ENCODE data around the gene NALCN.

The NALCN gene

GRCh38 chr13:101309014-101309619, 107.2 kb downstream of the NALCN start:
- no peak overlapping the region for H3K4me2 ChIP-seq
- no peak for TF ChIP-seq Cebpa-rat (IDR thresholded peaks at IDR 0.05)
- H3K27ac ChIP-seq = no peak overlapping the region
- H3K4me1 ChIP-seq = no peaks in the 10 kb centered on the region
- no peak overlapping the region for H3K4me3 ChIP-seq
- no peaks in the 10 kb centered on the region for H3K27me3 ChIP-seq
- H3K9ac ChIP-seq = no peak overlapping the region
- H3K36me3 ChIP-seq = no peaks in the 10 kb centered on the region
- no peaks in the 10 kb centered on the region for H4K20me1 ChIP-seq
- H3K9me3 ChIP-seq = no peaks in the 10 kb centered on the region

DNA sequence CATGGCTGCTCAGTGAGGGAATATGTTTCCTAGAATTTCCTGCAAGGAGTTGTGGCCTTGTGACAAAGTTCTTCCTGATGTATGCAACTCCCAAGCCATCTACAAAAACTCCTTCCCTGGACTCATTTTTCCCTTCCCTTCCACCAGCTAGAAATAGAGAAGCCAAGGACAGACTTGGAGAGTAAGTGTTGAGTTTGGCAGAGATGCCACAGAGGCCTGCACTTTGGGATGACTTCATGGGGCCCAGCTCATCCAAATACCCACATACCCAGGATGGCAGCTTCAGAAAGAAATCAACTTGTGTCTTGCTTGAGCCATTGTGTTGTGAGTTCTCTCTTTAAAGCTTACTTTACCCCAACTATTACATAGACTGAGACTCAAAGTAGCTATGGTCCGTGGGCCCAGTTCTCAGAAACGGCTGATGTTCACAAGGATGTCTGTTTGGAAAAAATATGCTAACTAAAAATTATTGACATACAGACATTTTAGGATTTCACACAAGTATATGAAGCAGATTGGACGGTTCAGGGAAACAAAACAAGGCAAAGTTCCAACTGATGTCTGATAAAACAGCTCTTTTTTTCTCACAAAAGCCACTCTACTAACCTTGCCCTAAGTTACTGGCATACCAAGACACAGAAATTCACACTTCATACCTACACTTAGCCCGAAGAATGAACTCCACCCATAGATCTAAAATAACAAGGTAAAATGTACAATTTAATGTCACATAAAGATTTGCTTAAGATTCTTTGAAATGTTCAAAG, 107.9 kb downstream of the NALCN start:
- H3K27ac ChIP-seq = no peak overlapping the region

GRCh38 chr13:101307181-101307701, 109.1 kb downstream of the NALCN start:
- no peak overlapping the region for H3K4me2 ChIP-seq
- H3K9me3 ChIP-seq = no peaks in the 10 kb centered on the region
- H3K36me3 ChIP-seq = no peaks in the 10 kb centered on the region
- H3K9ac ChIP-seq = no peak overlapping the region
- no peak for TF ChIP-seq Cebpa-rat (IDR thresholded peaks at IDR 0.05)
- no peaks in the 10 kb centered on the region for H4K20me1 ChIP-seq
- no peak overlapping the region for H3K4me3 ChIP-seq
- H3K27ac ChIP-seq = no peak overlapping the region
- H3K4me1 ChIP-seq = no peaks in the 10 kb centered on the region
- H3K27me3 ChIP-seq = no peaks in the 10 kb centered on the region

More for the DNA sequence above, 107.9 kb downstream of the NALCN start:
- Histone ChIP-seq H3K4me2 (no peak overlapping the region), H3K9ac (no peak overlapping the region), H3K36me3 (no peaks in the 10 kb centered on the region), H3K27me3 (no peaks in the 10 kb centered on the region), H4K20me1 (no peaks in the 10 kb centered on the region), H3K4me3 (no peak overlapping the region), H3K9me3 (no peaks in the 10 kb centered on the region), H3K4me1 (no peaks in the 10 kb centered on the region)
- no peak for TF ChIP-seq Cebpa-rat (IDR thresholded peaks at IDR 0.05)

DNA sequence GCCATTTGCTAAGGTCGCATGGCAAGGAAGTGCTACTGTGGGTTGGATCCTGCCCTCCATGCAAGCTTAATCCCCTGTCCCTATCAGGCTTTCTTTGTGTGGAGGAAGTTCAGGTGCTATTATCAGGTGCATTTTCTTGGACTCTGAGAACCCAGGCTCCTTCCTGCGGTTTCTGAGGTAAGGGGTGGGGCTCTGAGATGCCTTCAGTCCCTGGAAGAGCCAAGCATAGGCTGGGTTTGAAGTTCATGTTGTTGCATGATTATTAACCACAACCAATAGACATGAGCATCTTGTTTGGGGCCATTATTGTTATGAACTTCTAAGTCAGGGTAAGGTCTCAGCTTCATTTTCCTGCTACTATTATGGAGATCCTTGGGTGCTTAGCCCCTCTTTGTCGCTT, 109.5 kb downstream of the NALCN start:
- TF ChIP-seq Cebpa-rat (IDR thresholded peaks at IDR 0.05) = no peak
- H3K9me3 ChIP-seq = no peaks in the 10 kb centered on the region
- no peak overlapping the region for H3K27ac ChIP-seq
- no peaks in the 10 kb centered on the region for H4K20me1 ChIP-seq
- H3K4me3 ChIP-seq = no peak overlapping the region
- no peak overlapping the region for H3K4me2 ChIP-seq
- H3K36me3 ChIP-seq = no peaks in the 10 kb centered on the region
- H3K4me1 ChIP-seq = no peaks in the 10 kb centered on the region
- no peaks in the 10 kb centered on the region for H3K27me3 ChIP-seq
- no peak overlapping the region for H3K9ac ChIP-seq

DNA sequence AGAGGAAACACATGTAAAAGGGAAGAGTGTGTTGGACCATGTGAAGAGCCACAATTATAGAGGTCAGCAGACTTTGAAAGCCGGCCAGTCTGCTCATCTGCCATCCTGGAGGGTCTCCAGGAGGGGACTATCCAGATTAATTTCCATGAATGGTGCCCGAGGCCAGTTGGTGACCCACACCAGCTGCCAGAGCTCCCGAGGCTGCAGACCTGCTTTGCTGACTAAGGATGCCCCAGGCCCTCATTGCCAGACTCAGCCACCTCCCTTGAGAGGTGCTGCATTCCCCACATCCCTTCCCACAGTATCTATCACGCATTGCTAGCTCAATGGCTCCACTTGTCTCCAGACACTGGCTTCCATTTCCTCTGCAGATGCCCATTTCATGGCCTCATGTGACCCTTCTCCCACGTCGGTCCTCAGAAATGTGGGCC, 110.3 kb downstream of the NALCN start:
- Histone ChIP-seq H3K4me2 (no peak overlapping the region), H3K27ac (no peak overlapping the region), H3K4me3 (no peak overlapping the region), H3K27me3 (no peaks in the 10 kb centered on the region), H3K4me1 (no peaks in the 10 kb centered on the region), H3K36me3 (no peaks in the 10 kb centered on the region), H4K20me1 (no peaks in the 10 kb centered on the region), H3K9me3 (no peaks in the 10 kb centered on the region), H3K9ac (no peak overlapping the region)
- no peak for TF ChIP-seq Cebpa-rat (IDR thresholded peaks at IDR 0.05)

DNA sequence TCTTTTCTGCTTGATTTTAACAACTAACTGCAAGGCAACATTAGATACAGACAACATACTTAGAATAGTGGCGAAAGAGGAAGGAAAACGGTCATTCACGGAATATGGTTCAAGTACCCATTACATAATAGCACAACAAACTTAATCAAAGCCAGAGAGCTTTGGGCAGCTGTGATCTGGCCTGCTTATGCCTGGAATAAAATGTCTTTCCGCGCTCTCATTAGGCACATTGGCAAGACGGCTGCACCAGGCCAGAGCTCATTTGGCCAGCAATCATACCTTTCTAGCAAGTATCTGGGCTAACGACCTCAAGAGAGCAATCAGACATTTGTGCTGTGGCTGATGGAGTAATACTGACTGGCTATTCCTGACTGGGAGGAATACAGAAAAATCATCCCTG, 112.8 kb downstream of the NALCN start:
- Histone ChIP-seq H3K4me3 (no peak overlapping the region), H3K27me3 (no peaks in the 10 kb centered on the region), H3K4me2 (no peak overlapping the region), H3K27ac (no peak overlapping the region), H4K20me1 (no peaks in the 10 kb centered on the region), H3K4me1 (no peaks in the 10 kb centered on the region), H3K9ac (no peak overlapping the region), H3K36me3 (no peaks in the 10 kb centered on the region), H3K9me3 (no peaks in the 10 kb centered on the region)
- no peak for TF ChIP-seq Cebpa-rat (IDR thresholded peaks at IDR 0.05)

GRCh38 chr13:101301053-101301452, 115.3 kb downstream of the NALCN start:
- no peaks in the 10 kb centered on the region for H3K36me3 ChIP-seq
- H3K9ac ChIP-seq = no peak overlapping the region
- no peaks in the 10 kb centered on the region for H4K20me1 ChIP-seq
- H3K4me2 ChIP-seq = no peak overlapping the region
- H3K27me3 ChIP-seq = no peaks in the 10 kb centered on the region
- no peak overlapping the region for H3K4me3 ChIP-seq
- H3K9me3 ChIP-seq = no peaks in the 10 kb centered on the region
- H3K4me1 ChIP-seq = no peaks in the 10 kb centered on the region
- no peak overlapping the region for H3K27ac ChIP-seq
- TF ChIP-seq Cebpa-rat (IDR thresholded peaks at IDR 0.05) = no peak

- H3K36me3 ChIP-seq = no peaks in the 10 kb centered on the region
- H3K4me1 ChIP-seq = no peaks in the 10 kb centered on the region
- no peak overlapping the region for H3K4me2 ChIP-seq
- no peak overlapping the region for H3K27ac ChIP-seq
- no peak for TF ChIP-seq Cebpa-rat (IDR thresholded peaks at IDR 0.05)
- H3K9ac ChIP-seq = no peak overlapping the region
- no peak overlapping the region for H3K4me3 ChIP-seq
- no peaks in the 10 kb centered on the region for H4K20me1 ChIP-seq
- H3K9me3 ChIP-seq = no peaks in the 10 kb centered on the region
- no peaks in the 10 kb centered on the region for H3K27me3 ChIP-seq
Observed at GRCh38 chr13:101300531-101300930, 115.8 kb downstream of the NALCN start.

GRCh38 chr13:101298517-101298916, 117.8 kb downstream of the NALCN start:
- no peak overlapping the region for H3K4me2 ChIP-seq
- no peaks in the 10 kb centered on the region for H3K4me1 ChIP-seq
- H3K27ac ChIP-seq = no peak overlapping the region
- no peak overlapping the region for H3K9ac ChIP-seq
- H3K4me3 ChIP-seq = no peak overlapping the region
- no peaks in the 10 kb centered on the region for H3K27me3 ChIP-seq
- no peak for TF ChIP-seq Cebpa-rat (IDR thresholded peaks at IDR 0.05)
- no peaks in the 10 kb centered on the region for H3K36me3 ChIP-seq
- H4K20me1 ChIP-seq = no peaks in the 10 kb centered on the region
- H3K9me3 ChIP-seq = peaks cover 6% of the 10 kb centered on the region; the same call in 1 of the 2 replicates

DNA sequence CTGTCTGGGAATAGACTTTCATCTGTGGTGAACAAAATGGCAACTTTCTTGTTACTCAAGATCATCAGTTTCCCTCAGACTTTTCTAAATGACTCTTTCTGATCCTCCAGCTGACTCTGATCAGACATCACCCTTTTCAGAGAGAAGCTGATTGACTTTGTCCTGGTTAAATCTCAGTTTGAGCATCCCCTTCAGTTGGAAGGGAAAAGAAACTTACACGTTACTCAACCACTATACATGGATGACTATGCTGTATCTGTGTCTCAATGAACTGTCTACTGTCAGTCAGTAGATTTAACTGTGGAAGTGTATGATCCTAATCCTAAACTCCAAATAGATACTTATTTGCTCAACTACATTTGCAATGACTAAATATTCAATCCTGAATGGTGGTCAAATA, 118.5 kb downstream of the NALCN start:
- Histone ChIP-seq H3K4me1 (no peaks in the 10 kb centered on the region), H3K27me3 (no peaks in the 10 kb centered on the region), H3K36me3 (no peaks in the 10 kb centered on the region), H3K9me3 (peaks cover 6% of the 10 kb centered on the region; the same call in 1 of the 2 replicates), H3K4me3 (no peak overlapping the region), H3K9ac (no peak overlapping the region), H3K27ac (no peak overlapping the region), H3K4me2 (no peak overlapping the region), H4K20me1 (no peaks in the 10 kb centered on the region)
- no peak for TF ChIP-seq Cebpa-rat (IDR thresholded peaks at IDR 0.05)

Data from BLaER1 (cell line).